GM23248 (cell line): ENCODE data around the gene RBL2.

Source experiments
- EZH2 ChIP-seq: fragments of 200-600 bp; sonication (generic); IDR thresholded peaks from 2 replicates; pipeline ENCODE4 v1.6.1; 2018; ENCODE audit warnings: antibody characterized with exemption, mild to moderate bottlenecking; ENCODE audit not compliant: insufficient read depth, poor library complexity, severe bottlenecking
- EZH2phosphoT487 ChIP-seq: fragments of 200-600 bp; sonication (generic); IDR thresholded peaks from 2 replicates; pipeline ENCODE4 v1.6.1; 2018; ENCODE audit warnings: antibody characterized with exemption, moderate library complexity, mild to moderate bottlenecking, low read depth; ENCODE audit not compliant: insufficient read depth

- TF ChIP-seq EZH2phosphoT487 (no peak), EZH2 (no peak)
Observed at GRCh38 chr16:53457670-53458069, 23.4 kb downstream of the RBL2 start.
